HG03442 (cell line): ENCODE data around the gene SLC16A12.

ENCODE experiments used
- ATAC-seq: cut with Tn5 transposase; IDR thresholded peaks from one replicate; pipeline ENCODE4 v1.9.1; 2021; ENCODE audit warnings: mild to moderate bottlenecking, moderate library complexity; ENCODE audit not compliant: unreplicated experiment

Gene SLC16A12

GRCh38 chr10:89515031-89515841, 20.2 kb downstream of the SLC16A12 start:
- ATAC-seq, result no peak

GRCh38 chr10:89513206-89513605, 22.2 kb downstream of the SLC16A12 start:
- no peak for ATAC-seq

DNA sequence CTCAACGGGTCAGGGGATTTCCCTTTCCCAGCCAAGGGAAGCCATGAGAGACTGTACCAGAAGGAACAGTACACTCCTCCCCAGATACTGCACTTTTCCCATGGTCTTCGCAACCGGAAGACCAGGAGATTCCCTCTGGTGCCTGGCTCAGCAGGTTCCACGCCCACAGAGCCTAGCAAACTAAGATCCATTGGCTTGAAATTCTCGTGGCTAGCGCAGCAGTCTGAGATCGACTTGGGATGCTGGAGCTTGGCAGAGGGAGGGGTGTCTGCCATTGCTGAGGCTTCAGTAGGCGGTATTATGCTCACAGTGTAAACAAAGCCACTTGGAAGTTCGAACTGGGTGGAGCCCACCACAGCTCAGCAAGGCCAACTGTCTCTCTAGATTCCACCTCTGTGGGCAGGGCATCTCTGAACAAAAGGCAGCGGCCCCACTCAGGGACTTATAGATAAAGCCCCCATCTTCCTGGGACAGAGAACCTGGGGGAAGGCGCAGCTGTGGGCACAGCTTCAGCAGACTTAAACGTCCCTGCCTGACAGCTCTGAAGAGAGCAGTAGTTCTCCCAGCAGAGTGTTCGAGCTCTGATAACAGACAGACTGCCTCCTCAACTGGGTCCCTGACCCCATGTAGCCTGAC, 29.6 kb downstream of the SLC16A12 start:
- no peak for ATAC-seq

DNA sequence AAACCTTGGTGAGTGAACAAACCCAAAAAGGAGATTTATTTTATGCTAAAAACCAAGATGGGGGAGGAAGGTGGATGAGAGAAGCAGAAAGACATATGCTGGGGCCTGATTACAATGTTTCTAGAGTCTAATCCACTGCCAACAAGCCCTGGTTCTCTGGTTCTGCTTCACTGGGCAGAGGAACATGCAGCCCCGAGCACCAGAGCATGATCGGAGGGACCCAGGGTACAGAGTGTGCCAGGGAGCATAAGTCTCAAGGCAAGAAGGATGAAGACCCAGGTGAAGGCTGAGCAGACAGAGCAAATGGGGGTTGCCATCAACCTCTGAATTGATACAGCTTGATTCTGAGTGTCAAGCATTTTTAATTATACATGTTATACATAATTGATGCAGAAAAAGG, 30.7 kb downstream of the SLC16A12 start:
- ATAC-seq, result no peak

- no peak for ATAC-seq
Observed at GRCh38 chr10:89503652-89504370, 31.6 kb downstream of the SLC16A12 start.

DNA sequence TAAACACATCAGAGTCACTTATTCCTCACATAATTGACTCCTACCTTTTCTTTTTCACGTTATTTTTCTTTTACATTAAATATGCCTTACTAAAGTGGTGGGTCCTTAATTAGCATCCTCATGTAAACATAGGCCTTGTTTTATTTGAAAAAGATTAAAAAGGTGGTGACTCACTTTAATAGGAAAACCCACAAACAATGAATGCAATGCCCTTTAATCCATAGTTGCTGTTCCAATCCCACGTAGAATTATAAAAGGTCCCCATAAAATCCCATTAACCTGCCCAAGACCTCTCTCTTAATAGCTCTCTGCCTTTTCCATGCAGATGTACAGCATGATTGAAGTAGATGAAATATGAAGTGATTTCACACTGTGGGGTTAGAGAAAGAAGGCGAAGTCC, 32.2 kb downstream of the SLC16A12 start:
- no peak for ATAC-seq

GRCh38 chr10:89502549-89502948, 32.8 kb downstream of the SLC16A12 start:
- ATAC-seq, result no peak

- ATAC-seq, result no peak
Observed at GRCh38 chr10:89494575-89494974, 40.8 kb downstream of the SLC16A12 start.

- ATAC-seq, result no peak
Observed at GRCh38 chr10:89494068-89494467, 41.3 kb downstream of the SLC16A12 start.

GRCh38 chr10:89491932-89492331, 43.5 kb downstream of the SLC16A12 start:
- ATAC-seq, result no peak

DNA sequence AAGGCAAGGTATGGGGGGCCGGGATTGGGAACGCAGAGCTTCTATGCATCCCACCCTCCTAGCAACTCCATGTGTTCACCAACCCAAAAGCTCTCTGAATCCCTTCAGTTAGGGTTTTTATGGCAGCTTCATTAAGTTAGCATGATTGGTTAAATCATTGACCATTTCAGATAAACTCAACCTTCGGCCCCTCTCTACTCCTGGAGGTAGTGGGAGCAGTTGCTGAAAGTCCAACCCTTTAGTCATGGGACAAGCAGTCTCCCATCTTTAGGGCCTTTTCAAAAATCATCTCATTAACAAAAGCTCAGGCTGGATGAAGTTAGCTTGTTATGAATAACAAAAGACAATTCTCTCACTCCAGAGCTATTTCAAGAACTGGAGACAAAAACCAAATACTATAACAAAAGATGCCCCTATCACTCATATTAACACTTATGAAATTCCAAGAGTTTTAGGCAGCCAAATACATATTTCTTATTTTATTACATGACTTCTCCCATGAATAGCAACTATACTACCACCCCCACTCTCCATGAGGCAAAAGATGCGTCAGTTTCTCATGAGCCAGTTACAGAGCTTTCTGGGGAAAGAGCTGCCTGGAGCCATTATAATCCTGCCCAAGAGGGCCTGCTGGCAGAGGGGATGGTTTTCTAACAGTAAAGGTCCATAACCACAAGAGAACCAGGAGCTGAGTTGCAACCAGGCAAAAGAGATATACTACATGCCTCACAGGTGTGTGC, 44.6 kb downstream of the SLC16A12 start:
- no peak for ATAC-seq

DNA sequence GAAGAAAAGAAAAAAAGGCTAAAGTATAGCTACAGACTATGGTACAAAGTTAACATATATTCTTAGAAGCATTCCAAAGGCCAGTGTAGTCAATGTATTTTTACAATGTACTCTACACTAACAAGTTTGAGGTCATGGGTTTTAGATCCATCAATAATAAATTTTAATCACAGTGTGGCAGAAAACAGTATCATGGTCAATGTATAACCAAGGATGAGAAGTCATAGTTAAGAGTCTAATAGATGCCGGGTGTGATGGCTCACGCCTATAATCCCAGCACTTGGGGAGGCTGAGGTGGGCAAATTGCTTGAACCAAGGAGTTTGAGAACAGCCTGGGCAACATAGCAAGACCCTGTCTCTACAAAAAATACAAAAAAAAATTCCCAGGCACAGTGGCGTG, 53.1 kb downstream of the SLC16A12 start:
- ATAC-seq, result no peak

DNA sequence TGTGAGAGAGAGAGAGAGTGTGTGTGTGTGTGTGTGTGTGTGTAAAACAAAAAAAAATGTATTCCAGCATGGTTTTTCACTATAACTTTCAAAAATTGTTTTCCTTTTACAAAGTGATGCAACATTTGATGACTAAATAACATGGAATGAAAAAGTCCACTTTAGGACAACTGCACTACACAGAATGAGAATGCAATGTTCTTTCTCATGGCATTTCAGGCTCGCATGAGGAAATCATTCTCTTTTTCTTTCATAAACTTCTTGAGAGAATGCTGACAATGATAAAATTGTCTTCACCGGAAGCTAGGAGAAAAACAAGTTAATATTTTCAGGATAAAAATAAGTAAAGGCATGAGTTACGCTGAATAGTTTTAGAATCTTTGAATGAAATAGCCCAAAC, 53.7 kb downstream of the SLC16A12 start:
- no peak for ATAC-seq

DNA sequence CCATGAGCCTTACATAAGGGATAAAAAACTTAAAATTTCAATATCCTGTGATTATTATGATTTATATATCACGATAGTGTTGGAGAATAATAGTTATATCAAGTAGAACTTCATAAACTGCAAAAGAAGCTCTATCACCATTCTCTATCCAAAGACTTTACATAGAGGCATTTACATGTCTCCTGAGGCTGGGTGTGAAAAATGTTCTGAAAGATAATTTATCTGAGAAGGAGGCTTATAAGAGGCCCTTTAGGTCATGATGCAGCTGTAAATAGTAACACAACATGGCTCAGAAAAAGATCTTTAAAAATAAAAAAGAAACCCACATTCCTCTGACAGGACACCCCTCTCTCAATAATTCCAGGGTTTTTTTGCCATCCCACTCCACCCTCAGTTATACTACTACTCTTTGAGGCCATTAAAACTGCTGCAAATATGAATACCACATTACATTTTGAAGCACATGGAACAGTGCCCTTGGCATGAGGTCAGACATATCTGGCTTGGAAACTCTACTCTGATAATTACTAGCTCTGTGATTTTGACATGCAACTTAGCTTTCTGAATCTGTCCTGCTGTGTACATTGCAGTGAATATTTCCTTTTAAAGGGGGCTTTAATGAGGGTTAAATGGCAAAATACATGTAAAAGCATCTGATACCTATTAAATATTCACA, 55.5 kb downstream of the SLC16A12 start:
- no peak for ATAC-seq

DNA sequence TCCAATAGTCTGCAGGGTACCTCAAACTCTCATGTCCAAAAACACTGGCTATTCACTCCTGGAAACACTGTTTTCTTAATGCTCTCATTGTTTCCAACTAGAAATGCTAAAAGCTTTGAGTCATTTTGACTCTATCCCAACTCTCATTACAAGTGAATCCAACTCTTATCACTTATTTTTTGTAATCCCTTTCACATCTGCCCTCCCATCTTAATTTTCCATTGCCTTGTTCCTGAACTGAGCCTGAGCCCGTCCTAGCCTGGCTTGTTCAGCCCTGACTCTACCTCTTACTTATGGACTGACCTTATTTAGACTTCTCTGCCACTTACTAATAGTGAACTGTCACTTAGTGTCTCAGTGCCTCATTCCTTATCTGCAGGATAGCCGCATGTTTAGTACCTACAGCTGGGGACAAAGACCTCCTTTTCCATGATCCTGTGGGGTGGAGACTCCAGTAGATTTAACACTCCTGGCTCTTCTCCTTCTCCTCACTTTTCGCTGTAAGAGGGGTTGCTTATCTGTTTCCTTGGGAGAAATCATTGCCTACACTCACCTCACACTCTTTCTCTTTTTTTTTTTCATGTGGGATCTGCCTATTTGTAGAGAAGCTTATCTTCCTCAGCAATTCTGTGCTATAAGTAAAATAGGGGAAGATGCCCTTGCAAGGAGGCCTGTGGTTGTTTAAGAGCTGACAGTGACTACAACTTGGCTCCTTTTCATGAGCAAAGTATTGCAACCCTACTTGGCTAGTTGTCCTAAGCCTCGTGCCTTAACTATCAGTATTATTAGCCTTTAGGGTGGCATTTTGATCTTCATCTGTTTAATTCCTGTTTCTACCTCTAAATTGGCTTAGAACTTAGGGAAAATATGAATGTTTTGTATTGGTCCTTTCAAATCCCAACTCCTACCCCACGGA, 56.4 kb downstream of the SLC16A12 start:
- no peak for ATAC-seq

DNA sequence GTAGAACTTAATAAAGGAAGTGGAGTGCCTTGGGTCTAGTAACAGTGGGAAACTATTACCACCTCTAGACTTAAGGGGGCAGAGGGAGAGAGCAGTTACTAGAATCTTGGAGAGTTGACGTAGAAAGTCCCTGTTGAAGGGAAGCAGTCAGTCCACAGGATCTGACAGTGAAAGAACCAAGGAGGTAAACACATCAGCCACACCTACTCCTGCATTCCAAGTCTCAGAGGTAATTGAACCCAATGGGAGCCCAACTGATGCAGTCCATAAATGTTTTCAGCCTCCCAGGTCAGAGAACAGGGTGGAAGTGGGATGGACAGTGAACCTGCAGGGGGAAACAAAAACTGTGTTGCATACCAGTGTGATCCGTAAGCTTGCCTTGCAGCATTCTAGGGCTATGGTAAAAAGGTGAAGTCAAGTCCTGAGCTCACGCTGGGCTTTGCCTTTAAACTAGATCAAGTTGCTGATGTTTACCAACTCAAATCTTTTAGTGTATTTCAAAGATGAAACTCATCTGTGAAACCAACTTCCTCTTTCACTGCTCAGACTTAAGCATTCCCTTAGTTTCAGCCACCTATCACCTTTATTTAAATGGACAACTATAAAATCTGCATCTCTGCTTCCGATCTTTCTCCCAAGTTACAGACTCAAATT, 57.2 kb downstream of the SLC16A12 start:
- ATAC-seq, result no peak

GRCh38 chr10:89476150-89476549, 59.2 kb downstream of the SLC16A12 start:
- ATAC-seq, result no peak

- no peak for ATAC-seq
Observed at GRCh38 chr10:89475591-89475998, 59.8 kb downstream of the SLC16A12 start.

DNA sequence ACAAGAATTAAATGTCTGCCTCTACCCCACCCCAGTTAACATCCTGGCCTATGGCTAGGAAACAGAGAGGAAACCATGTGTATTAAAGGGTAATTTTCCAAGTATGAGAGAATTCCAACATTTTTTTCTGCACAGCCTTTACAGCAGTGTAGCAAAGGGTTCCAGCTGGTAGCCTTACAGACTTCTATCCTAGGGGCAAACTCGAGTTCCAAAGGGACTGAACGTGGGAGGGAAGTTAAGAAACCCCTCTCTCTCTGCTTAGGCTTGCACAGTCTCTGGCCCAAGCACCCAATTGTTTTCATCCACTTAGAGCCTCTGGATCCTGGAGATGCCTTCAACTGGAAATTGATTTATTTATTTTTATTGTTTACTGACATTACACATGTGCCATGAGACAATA, 60.3 kb downstream of the SLC16A12 start:
- no peak for ATAC-seq
